GM12873 (cell line): Measurements from ENCODE around the gene ADAMTS7.

Source experiments
- CTCF ChIP-seq: IDR thresholded peaks from 2 replicates; pipeline ENCODE4 v1.5.1; 2012; ENCODE audit warnings: low read depth, mild to moderate bottlenecking, moderate library complexity, low read length, control low read depth; ENCODE audit not compliant: insufficient read depth; ENCODE audit errors: missing control alignments

ADAMTS7 gene

DNA sequence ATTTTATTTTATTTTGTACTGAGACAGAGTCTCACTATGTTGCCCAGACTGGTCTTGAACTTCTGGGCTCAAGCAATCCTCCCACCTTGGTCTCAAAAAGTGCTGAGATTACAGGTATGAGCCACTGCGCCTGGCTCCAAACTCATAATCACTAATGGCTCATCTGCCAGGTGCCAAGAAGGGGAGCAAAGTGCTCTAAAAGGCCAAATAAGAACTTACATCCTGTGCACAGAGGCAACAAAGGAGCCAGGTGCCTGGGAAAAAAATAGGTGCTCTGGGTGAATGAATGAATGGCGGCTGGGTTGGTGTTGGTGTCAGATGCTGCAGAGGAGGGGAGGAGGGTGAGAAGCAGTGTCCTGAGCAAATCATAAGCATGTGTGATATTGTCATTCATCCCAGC is 25.9 kb upstream of the ADAMTS7 start:
- TF ChIP-seq CTCF = no peak

DNA sequence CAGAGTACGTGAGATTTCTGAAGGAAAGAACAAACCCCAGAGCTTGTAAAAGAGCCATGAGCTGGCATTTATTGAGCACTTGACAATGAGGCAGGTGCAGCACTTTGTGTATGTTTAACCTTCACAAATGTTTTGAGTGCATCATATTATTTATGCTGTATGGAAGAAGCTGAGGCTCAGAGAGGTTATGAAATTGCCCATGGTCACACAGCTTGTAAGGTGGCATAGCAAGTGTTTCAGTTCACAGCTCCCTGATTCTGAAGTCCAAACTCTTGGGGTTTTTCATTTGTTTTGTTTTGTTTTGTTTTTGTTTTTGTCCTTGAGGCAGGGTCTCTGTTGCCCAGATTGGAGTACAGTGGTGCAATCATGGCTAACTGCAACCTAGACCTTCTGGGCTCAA is 25.1 kb upstream of the ADAMTS7 start:
- no peak for TF ChIP-seq CTCF

DNA sequence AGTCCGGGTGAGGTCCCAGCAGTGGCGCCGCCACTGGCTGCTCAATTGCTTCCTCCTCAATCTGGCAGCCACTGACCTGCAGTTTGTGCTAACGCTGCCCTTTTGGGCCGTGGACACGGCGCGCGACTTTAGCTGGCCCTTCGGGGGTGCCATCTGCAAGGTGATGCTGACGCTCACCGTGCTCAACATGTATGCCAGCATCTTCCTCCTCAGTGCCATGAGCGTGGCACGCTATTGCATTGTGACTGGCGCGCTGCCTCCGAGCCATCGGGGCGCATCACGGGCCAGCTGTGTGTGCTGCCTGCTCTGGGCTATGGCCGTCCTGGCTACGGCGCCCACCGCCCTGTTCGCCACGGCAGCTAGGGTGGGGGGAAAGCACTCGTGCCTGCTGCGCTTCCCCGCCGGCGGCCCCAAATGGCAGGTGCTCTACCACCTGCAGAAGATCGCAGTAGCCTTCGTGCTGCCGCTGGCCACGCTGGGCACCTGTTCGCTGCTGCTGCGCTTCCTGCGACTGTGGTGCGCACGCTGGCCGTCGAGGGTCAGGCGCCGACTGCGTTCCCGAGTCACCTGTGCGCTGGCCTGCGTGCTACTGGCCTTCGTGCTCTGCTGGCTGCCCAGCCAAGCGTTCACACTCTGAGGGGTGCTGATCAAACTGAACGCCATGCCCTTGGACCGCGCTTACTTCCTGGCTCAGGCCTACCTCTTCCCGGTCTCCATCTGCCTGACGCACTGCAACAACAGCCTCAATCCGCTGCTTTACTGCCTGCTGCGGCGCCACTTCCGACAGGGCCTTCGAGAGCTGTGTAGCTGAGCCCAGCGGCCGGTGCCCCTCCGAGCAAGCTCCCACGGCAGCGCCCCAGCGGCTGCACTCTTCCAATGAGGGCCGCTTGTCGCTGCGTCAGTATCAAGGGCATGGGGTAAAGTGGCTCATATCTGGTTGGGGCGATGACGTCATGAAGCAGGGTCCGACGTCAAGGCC is 20.3 kb upstream of the ADAMTS7 start:
- TF ChIP-seq CTCF = no peak

GRCh38 chr15:78830514-78831228 is 19.4 kb upstream of the ADAMTS7 start:
- TF ChIP-seq CTCF = no peak

GRCh38 chr15:78828920-78829319 is 17.7 kb upstream of the ADAMTS7 start:
- TF ChIP-seq CTCF = no peak

DNA sequence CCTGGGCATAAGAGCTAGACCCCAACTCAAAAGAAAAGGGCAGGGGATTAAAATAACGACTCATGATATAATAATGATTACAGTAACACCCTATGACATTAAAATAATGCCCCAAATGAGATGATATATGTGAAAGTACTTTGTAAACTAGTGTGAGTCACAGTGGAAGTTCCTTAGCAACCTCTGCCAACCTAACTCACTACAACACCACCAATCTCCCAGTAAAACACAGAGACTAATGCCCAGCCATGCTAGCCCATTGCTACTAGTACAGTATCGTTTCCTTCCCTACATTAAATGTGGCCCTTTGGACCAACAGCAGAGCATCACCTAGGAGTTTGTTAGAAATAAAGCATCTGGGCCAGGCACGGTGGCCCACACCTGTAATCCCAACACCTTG is 11.2 kb upstream of the ADAMTS7 start:
- TF ChIP-seq CTCF = no peak

DNA sequence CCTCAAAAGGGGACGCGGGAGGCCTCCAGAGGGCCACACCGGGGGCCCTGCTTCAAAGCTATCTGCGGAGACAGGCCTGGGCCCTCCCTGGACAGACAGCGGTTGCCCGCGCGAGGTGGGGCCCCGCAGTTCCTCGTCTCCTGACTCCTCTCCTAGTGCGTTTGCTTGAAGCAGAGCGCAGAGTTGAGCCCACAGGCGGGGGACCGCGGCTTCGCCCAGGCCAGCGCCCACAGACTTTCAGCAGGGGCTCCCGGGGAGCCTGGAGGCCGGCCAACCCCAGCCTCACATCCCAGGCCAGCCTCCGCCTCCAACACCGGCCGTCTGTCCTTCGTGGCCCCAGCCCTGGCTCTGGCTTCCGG is 540 bp upstream of the ADAMTS7 start:
- TF ChIP-seq CTCF = no peak
